ENCODE measurements around the gene EPB41.

DNA sequence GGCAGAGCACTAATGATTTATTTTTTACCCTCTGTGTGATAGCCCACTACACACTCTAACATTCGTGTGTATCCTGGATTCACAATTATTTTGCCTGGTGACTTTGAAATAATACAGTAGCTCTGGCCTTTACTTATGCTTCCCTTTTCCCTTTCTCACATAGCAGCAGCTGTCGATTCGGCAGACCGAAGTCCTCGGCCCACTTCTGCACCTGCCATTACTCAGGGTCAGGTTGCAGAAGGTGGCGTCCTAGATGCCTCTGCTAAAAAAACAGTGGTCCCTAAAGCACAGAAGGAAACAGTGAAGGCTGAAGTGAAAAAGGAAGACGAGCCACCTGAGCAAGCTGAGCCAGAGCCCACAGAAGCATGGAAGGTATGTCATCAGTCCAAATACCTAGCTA, 138.6 kb downstream of the EPB41 start:
- TF ChIP-seq JUND (IDR thresholded peaks at IDR 0.05), result no peak
- TF ChIP-seq SRF (IDR thresholded peaks at IDR 0.05; ENCODE audit: low read depth), result no peak
- TF ChIP-seq POLR2A (IDR thresholded peaks at IDR 0.05; ENCODE audit: borderline replicate concordance, extremely low read depth, insufficient read depth, insufficient read length), result no peak
- TF ChIP-seq, protein P1, sequence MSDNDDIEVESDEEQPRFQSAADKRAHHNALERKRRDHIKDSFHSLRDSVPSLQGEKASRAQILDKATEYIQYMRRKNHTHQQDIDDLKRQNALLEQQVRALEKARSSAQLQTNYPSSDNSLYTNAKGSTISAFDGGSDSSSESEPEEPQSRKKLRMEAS (IDR thresholded peaks at IDR 0.05), result no peak
- TF ChIP-seq, protein P2, sequence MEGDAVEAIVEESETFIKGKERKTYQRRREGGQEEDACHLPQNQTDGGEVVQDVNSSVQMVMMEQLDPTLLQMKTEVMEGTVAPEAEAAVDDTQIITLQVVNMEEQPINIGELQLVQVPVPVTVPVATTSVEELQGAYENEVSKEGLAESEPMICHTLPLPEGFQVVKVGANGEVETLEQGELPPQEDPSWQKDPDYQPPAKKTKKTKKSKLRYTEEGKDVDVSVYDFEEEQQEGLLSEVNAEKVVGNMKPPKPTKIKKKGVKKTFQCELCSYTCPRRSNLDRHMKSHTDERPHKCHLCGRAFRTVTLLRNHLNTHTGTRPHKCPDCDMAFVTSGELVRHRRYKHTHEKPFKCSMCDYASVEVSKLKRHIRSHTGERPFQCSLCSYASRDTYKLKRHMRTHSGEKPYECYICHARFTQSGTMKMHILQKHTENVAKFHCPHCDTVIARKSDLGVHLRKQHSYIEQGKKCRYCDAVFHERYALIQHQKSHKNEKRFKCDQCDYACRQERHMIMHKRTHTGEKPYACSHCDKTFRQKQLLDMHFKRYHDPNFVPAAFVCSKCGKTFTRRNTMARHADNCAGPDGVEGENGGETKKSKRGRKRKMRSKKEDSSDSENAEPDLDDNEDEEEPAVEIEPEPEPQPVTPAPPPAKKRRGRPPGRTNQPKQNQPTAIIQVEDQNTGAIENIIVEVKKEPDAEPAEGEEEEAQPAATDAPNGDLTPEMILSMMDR (IDR thresholded peaks at IDR 0.05 in 2 of 3, conservative IDR thresholded peaks at IDR 0.05 in 1 of 3; ENCODE audit: borderline replicate concordance in 1 of 3, insufficient read depth in 1 of 3, low read depth in 2 of 3, low read length in 2 of 3), result no peak
